Endothelial cell of umbilical vein (primary cell): ENCODE data around the gene TP53RK. TPM values are rescaled to one million over a fixed set of nuclear protein-coding genes. Genes with fewer than 3 reads are reported as not detected.

Source experiments
- BruUV-seq: library from RNA; stranded (reverse); fragments of 400-500 nt; replicated peaks from 2 replicates; lab custom pipeline; 2021; lab: Mats Ljungman, UMichigan
- CTCF ChIA-PET: fragments of 300-600, 350-600 bp; sonication (Branson Sonifier 250); formaldehyde crosslinking; loops from one replicate; lab custom pipeline; 2021; ENCODE audit warnings: antibody characterized with exemption, inconsistent platforms; lab: Charles Lee
- POLR2A ChIA-PET: fragments of 300-600, 350-600 bp; sonication (Branson Sonifier 250); formaldehyde crosslinking; loops from one replicate; lab custom pipeline; 2021; ENCODE audit warnings: antibody characterized with exemption, inconsistent platforms; lab: Charles Lee
- DNase-seq: peaks from one replicate; pipeline ENCODE4 v3.0.0-alpha.2; 2011; ENCODE audit warnings: low read depth, low spot score
- FAIRE-seq: peaks from 2 replicates; lab custom pipeline; 2011; peaks lifted over from hg19 to GRCh38; lab: Jason Lieb, UNC
- H2AFZ ChIP-seq: 2 replicates; pipeline ENCODE4 v1.6.0; 2012; ENCODE audit warnings: low read depth, low read length, control low read depth, inconsistent platforms
- H3K27ac ChIP-seq: 2 replicates; pipeline ENCODE4 v1.5.1; 2011; ENCODE audit warnings: low read depth, mild to moderate bottlenecking, control low read depth, low read length, moderate library complexity; ENCODE audit not compliant: insufficient read depth
- H3K27me3 ChIP-seq, 2 experiments: 2 replicates each; pipeline versions ENCODE4 v1.6.0 to v1.6.1; 2011; ENCODE audit warnings: low read length in 2 of 2, mixed read lengths in 1 of 2; ENCODE audit not compliant: control insufficient read depth in 2 of 2, insufficient read depth in 2 of 2
- H3K36me3 ChIP-seq, 2 experiments: 2 replicates in 1 of 2; 3 replicates in 1 of 2; pipeline ENCODE4 v1.5.1; 2011; ENCODE audit warnings: low read length in 2 of 2, mild to moderate bottlenecking in 1 of 2, moderate library complexity in 1 of 2; ENCODE audit not compliant: control insufficient read depth in 2 of 2, insufficient read depth in 2 of 2; ENCODE audit errors: extremely low read depth in 1 of 2
- H3K4me1 ChIP-seq: 3 replicates; pipeline ENCODE4 v1.5.1; 2011; ENCODE audit warnings: mild to moderate bottlenecking, low read length; ENCODE audit not compliant: control insufficient read depth, insufficient read depth; ENCODE audit errors: extremely low read depth
- H3K4me2 ChIP-seq: 2 replicates; pipeline ENCODE4 v1.6.1; 2011; ENCODE audit warnings: low read length, control low read depth, mixed read lengths; ENCODE audit not compliant: insufficient read depth
- H3K4me3 ChIP-seq, 3 experiments: fragments of 200-600 bp in 1 of 3; sonication (generic), shearing (Covaris generic) in 1 of 3; replicated peaks in 1 of 3; 2 replicates each; pipeline ENCODE4 v1.5.1; 2011 to 2016; ENCODE audit warnings: control low read depth in 3 of 3, low read length in 3 of 3, mild to moderate bottlenecking in 2 of 3, inconsistent platforms in 1 of 3, low read depth in 1 of 3, moderate library complexity in 1 of 3; ENCODE audit not compliant: insufficient read depth in 1 of 3
- H3K79me2 ChIP-seq: 2 replicates; pipeline ENCODE4 v1.6.0; 2012; ENCODE audit warnings: low read length, inconsistent platforms; ENCODE audit not compliant: control insufficient read depth, insufficient read depth
- H3K9ac ChIP-seq: replicated peaks from 2 replicates; pipeline ENCODE3; 2011; ENCODE audit warnings: low read length, control low read depth; ENCODE audit not compliant: insufficient read depth; ENCODE audit errors: extremely low read depth
- H3K9me1 ChIP-seq: replicated peaks from 3 replicates; pipeline ENCODE4 v1.6.0; 2011; ENCODE audit warnings: mild to moderate bottlenecking, low read length; ENCODE audit not compliant: control insufficient read depth, insufficient read depth; ENCODE audit errors: extremely low read depth
- H3K9me3 ChIP-seq: replicated peaks from 2 replicates; pipeline ENCODE4 v1.5.1; 2012; ENCODE audit warnings: low read length, inconsistent platforms; ENCODE audit not compliant: control insufficient read depth, insufficient read depth
- H4K20me1 ChIP-seq: replicated peaks from 2 replicates; pipeline ENCODE3; 2011; ENCODE audit warnings: mild to moderate bottlenecking, low read length; ENCODE audit not compliant: control insufficient read depth, insufficient read depth; ENCODE audit errors: extremely low read depth
- CTCF ChIP-seq, 2 donors: IDR thresholded peaks; 1 replicate in 1 of 2; 2 replicates in 1 of 2; pipeline ENCODE4 v1.5.1; 2011; ENCODE audit warnings: low read length in 2 of 2, mild to moderate bottlenecking in 2 of 2, moderate library complexity in 2 of 2, control low read depth in 1 of 2, inconsistent platforms in 1 of 2, low read depth in 1 of 2; ENCODE audit not compliant: insufficient read depth in 1 of 2; ENCODE audit errors: extremely low read depth in 1 of 2
- EZH2 ChIP-seq: IDR thresholded peaks from 2 replicates; pipeline ENCODE4 v1.6.1; 2012; ENCODE audit warnings: borderline replicate concordance, low read depth, mild to moderate bottlenecking, moderate library complexity, low read length, inconsistent platforms; ENCODE audit not compliant: severe bottlenecking
- FOS ChIP-seq: IDR thresholded peaks from 2 replicates; pipeline ENCODE4 v1.6.1; 2011; ENCODE audit warnings: mild to moderate bottlenecking, low read length, moderate library complexity, borderline replicate concordance; ENCODE audit not compliant: insufficient read depth
- GATA2 ChIP-seq: IDR thresholded peaks from 2 replicates; pipeline ENCODE4 v1.7.0; 2011; ENCODE audit warnings: low read depth, mild to moderate bottlenecking, moderate library complexity, mixed read lengths, low read length; ENCODE audit not compliant: insufficient read length, insufficient read depth
- JUN ChIP-seq: IDR thresholded peaks from 2 replicates; pipeline ENCODE4 v1.6.1; 2011; ENCODE audit warnings: borderline replicate concordance, low read depth; ENCODE audit not compliant: insufficient read length, insufficient read depth
- MAX ChIP-seq: IDR thresholded peaks from 2 replicates; pipeline ENCODE4 v1.6.1; 2011; ENCODE audit not compliant: insufficient read depth, insufficient read length
- MYC ChIP-seq: IDR thresholded peaks from one replicate; pipeline ENCODE4 v1.6.1; 2011; ENCODE audit warnings: mild to moderate bottlenecking, low read depth, low read length
- POLR2A ChIP-seq: IDR thresholded peaks from 2 replicates; pipeline ENCODE4 v1.6.1; 2012; ENCODE audit warnings: low read depth, mild to moderate bottlenecking, control low read depth, low read length
- POLR2AphosphoS5 ChIP-seq: IDR thresholded peaks from 2 replicates; pipeline ENCODE4 v1.6.1; 2012; ENCODE audit warnings: low read depth, mild to moderate bottlenecking, control low read depth, low read length, moderate library complexity; ENCODE audit not compliant: insufficient read depth
- dilution Hi-C: fragments of 300-500 bp; cut with MboI; formaldehyde crosslinking; loops from one replicate; pipeline ENCODE4 v1.15.0; 2019; ENCODE audit warnings: low sequenced_read_pairs; ENCODE audit not compliant: extremely low pct_ligation_motif_present
- intact Hi-C: fragments of 100-400 bp; cut with micrococcal nuclease; formaldehyde crosslinking; loops from one replicate; pipeline ENCODE4 v1.10.0; 2022
- polyA plus RNA-seq, 4 experiments: library from polyadenylated mRNA; depleted of rRNA in 3 of 4; stranded (reverse) in 3 of 4; unstranded in 1 of 4; fragments of >200 nt; gene quantifications; 2 replicates each; pipeline versions ENCODE4 v1.2.1 to v1.2.3, GENCODE V29; 2011 to 2012; ENCODE audit warnings: missing spikeins in 1 of 4
- total RNA-seq: library from RNA; stranded (reverse); gene quantifications from 2 replicates; pipeline ENCODE4 v1.2.3, GENCODE V29; 2021

TP53RK gene
- total and polyA plus RNA-seq, 2 donors (not counting 3 experiments of a cell fraction or from before 2014, with no cell fraction given) = 7.0 to 13.1 TPM

GRCh38 chr20:46683668-46683938 lies 5.6 kb downstream of the TP53RK start:
- TF ChIP-seq FOS (no peak), POLR2AphosphoS5 (no peak), MAX (no peak), EZH2 (no peak), JUN (no peak), CTCF (IDR thresholded peaks at IDR 0.05; ENCODE audit: extremely low read depth in 1 of 2, insufficient read depth in 1 of 2, low read depth in 1 of 2, low read length in 2 of 2) (no peak), POLR2A (no peak), GATA2 (no peak), MYC (no peak)
- H3K4me3 ChIP-seq = no peak overlapping the region
- no peaks in the 10 kb centered on the region for H3K27me3 ChIP-seq
- peaks cover 31% of the 10 kb centered on the region for H3K79me2 ChIP-seq
- intact Hi-C loops (no loop called here), dilution Hi-C loops (no loop called here)
- H3K9me1 ChIP-seq = no peaks in the 10 kb centered on the region
- CTCF ChIA-PET = interaction anchor here (1.0 to 6.0 kb wide), 6 partner anchors 9 to 162 kb away, joined by 3 to 49 read pairs (median 4); no protein-coding TSS in a partner anchor
- no peak overlapping the region for H3K4me2 ChIP-seq
- BruUV-seq = no TSS peak
- H2AFZ ChIP-seq = no peak overlapping the region
- DNase-seq (no peak), FAIRE-seq (peak; percentile 31)
- H3K9ac ChIP-seq = no peak overlapping the region
- POLR2A ChIA-PET = no interaction called here
- H4K20me1 ChIP-seq = peaks cover 2% of the 10 kb centered on the region
- H3K4me1 ChIP-seq = peaks cover 14% of the 10 kb centered on the region
- peaks cover 2 to 5% of the 10 kb centered on the region in 2 experiments for H3K36me3 ChIP-seq
- no peak overlapping the region for H3K27ac ChIP-seq
- no peaks in the 10 kb centered on the region for H3K9me3 ChIP-seq
